HG02588 (cell line): ENCODE data around the gene CLEC11A.
"Not testable (repeated sequence)": the region's sequence is repeated elsewhere in the genome, so short reads cannot be mapped to it uniquely, and the experiment has no call there.

Experiments
- ATAC-seq: cut with Tn5 transposase; IDR thresholded peaks from one replicate; pipeline ENCODE4 v1.9.1; 2021; ENCODE audit warnings: mild to moderate bottlenecking, moderate library complexity; ENCODE audit not compliant: unreplicated experiment

The CLEC11A gene

GRCh38 chr19:50753879-50754278, 30.7 kb downstream of the CLEC11A start:
- ATAC-seq: no peak

GRCh38 chr19:50756244-50756643, 33.1 kb downstream of the CLEC11A start:
- not testable (repeated sequence) for ATAC-seq

- ATAC-seq: not testable (repeated sequence)
Measured at GRCh38 chr19:50757624-50758023, 34.5 kb downstream of the CLEC11A start.

GRCh38 chr19:50759076-50759475, 35.9 kb downstream of the CLEC11A start:
- ATAC-seq: not testable (repeated sequence)

GRCh38 chr19:50759886-50760285, 36.7 kb downstream of the CLEC11A start:
- no peak for ATAC-seq

- ATAC-seq: not testable (repeated sequence)
Measured at GRCh38 chr19:50761501-50761900, 38.3 kb downstream of the CLEC11A start.

GRCh38 chr19:50763521-50763920, 40.4 kb downstream of the CLEC11A start:
- ATAC-seq: not testable (repeated sequence)

GRCh38 chr19:50764409-50764808, 41.2 kb downstream of the CLEC11A start:
- ATAC-seq: no peak

GRCh38 chr19:50766746-50767145, 43.6 kb downstream of the CLEC11A start:
- not testable (repeated sequence) for ATAC-seq

GRCh38 chr19:50767263-50767662, 44.1 kb downstream of the CLEC11A start:
- ATAC-seq: not testable (repeated sequence)

- no peak for ATAC-seq
Measured at GRCh38 chr19:50768277-50768676, 45.1 kb downstream of the CLEC11A start.

GRCh38 chr19:50770164-50770563, 47.0 kb downstream of the CLEC11A start, which contains the start of gene GPR32:
Gene GPR32 (plus strand): TSS chr19:50770464. CDS start chr19:50770601, 137 bp downstream.
- not testable (repeated sequence) for ATAC-seq

GRCh38 chr19:50770888-50771287, 47.7 kb downstream of the CLEC11A start:
- ATAC-seq: no peak

- ATAC-seq: no peak
Measured at GRCh38 chr19:50772476-50772875, 49.3 kb downstream of the CLEC11A start.

- ATAC-seq: not testable (repeated sequence)
Measured at GRCh38 chr19:50772912-50773311, 49.7 kb downstream of the CLEC11A start.

- not testable (repeated sequence) for ATAC-seq
Measured at GRCh38 chr19:50773454-50773853, 50.3 kb downstream of the CLEC11A start.
